SK-N-SH (cell line): ENCODE data around the gene ABR. TPM values are rescaled to one million over a fixed set of nuclear protein-coding genes. Genes with fewer than 3 reads are reported as not detected.

Source experiments
- CTCF ChIA-PET: fragments of 300-600, 350-600 bp; formaldehyde crosslinking; extraction: SDS; loops from one replicate; lab custom pipeline; 2021; lab: Yijun Ruan, JAX
- POLR2A ChIA-PET: fragments of 350-600 bp; sonication (Branson Sonifier 250); formaldehyde crosslinking; extraction: SDS; loops from one replicate; lab custom pipeline; 2020; ENCODE audit warnings: antibody characterized with exemption, inconsistent platforms; lab: Yijun Ruan, JAX
- DNase-seq: peaks from one replicate; pipeline ENCODE4 v3.0.0; 2012
- H2AFZ ChIP-seq: fragments of 200-600 bp; sonication (generic); 2 replicates; pipeline ENCODE4 v1.8.1; 2016; ENCODE audit warnings: antibody characterized with exemption, mild to moderate bottlenecking, low read depth
- H3F3A ChIP-seq: fragments of 200-600 bp; sonication (generic); replicated peaks from 2 replicates; pipeline ENCODE3; 2016; ENCODE audit warnings: antibody characterized with exemption, mild to moderate bottlenecking; ENCODE audit not compliant: insufficient read depth
- H3K27ac ChIP-seq, 2 experiments: fragments of 200-500 bp in 1 of 2; fragments of 200-600 bp in 1 of 2; sonication (Bioruptor generic) in 1 of 2; sonication (generic), shearing (Covaris generic) in 1 of 2; 2 replicates each; pipeline versions ENCODE4 v1.5.1 to v1.6.1; 2014 to 2016; ENCODE audit warnings: low read depth in 2 of 2, inconsistent platforms in 1 of 2, low read length in 1 of 2, mild to moderate bottlenecking in 1 of 2, mixed read lengths in 1 of 2
- H3K27me3 ChIP-seq: fragments of 200-600 bp; sonication (generic), shearing (Covaris generic); 2 replicates; pipeline ENCODE4 v1.6.1; 2016; ENCODE audit warnings: mixed run types; ENCODE audit not compliant: insufficient read depth
- H3K36me3 ChIP-seq, 2 experiments: fragments of 200-500 bp in 1 of 2; fragments of 200-600 bp in 1 of 2; sonication (Bioruptor generic) in 1 of 2; sonication (generic) in 1 of 2; replicated peaks in 1 of 2; 2 replicates each; pipeline versions ENCODE3 to v1.5.1; 2014 to 2016; ENCODE audit warnings: low read length in 1 of 2, mild to moderate bottlenecking in 1 of 2; ENCODE audit not compliant: insufficient read depth in 2 of 2, control insufficient read depth in 1 of 2
- H3K4me1 ChIP-seq, 2 experiments: fragments of 200-500 bp in 1 of 2; fragments of 200-600 bp in 1 of 2; sonication (Bioruptor generic) in 1 of 2; sonication (generic), shearing (Covaris generic) in 1 of 2; 2 replicates each; pipeline versions ENCODE4 v1.5.1 to v1.6.1; 2014 to 2016; ENCODE audit warnings: low read depth in 1 of 2, low read length in 1 of 2, mixed run types in 1 of 2; ENCODE audit not compliant: insufficient read depth in 2 of 2, control insufficient read depth in 1 of 2
- H3K4me2 ChIP-seq: fragments of 200-600 bp; sonication (generic), shearing (Covaris generic); 2 replicates; pipeline ENCODE4 v1.6.1; 2017; ENCODE audit warnings: mixed run types
- H3K4me3 ChIP-seq, 2 experiments: fragments of 200-500 bp in 1 of 2; fragments of 200-600 bp in 1 of 2; sonication (Bioruptor generic) in 1 of 2; sonication (generic), shearing (Covaris generic) in 1 of 2; 2 replicates each; pipeline versions ENCODE4 v1.5.1 to v1.8.1; 2014 to 2016; ENCODE audit warnings: low read depth in 2 of 2, inconsistent platforms in 1 of 2, low read length in 1 of 2, mild to moderate bottlenecking in 1 of 2, mixed read lengths in 1 of 2, moderate library complexity in 1 of 2
- H3K79me2 ChIP-seq: fragments of 200-600 bp; sonication (generic); 2 replicates; pipeline ENCODE4 v1.8.1; 2017; ENCODE audit warnings: mild to moderate bottlenecking; ENCODE audit not compliant: insufficient read depth
- H3K9ac ChIP-seq: fragments of 200-600 bp; sonication (generic); 2 replicates; pipeline ENCODE4 v1.6.1; 2017; ENCODE audit warnings: mixed run types
- H3K9me2 ChIP-seq: fragments of 200-600 bp; sonication (generic); 2 replicates; pipeline ENCODE4 v1.6.1; 2017; ENCODE audit warnings: mixed run types
- H3K9me3 ChIP-seq: fragments of 200-600 bp; sonication (generic); 2 replicates; pipeline ENCODE4 v1.6.1; 2017; ENCODE audit warnings: mixed run types, mild to moderate bottlenecking, moderate library complexity
- H4K20me1 ChIP-seq: fragments of 200-600 bp; sonication (generic); 2 replicates; pipeline ENCODE4 v1.6.1; 2017; ENCODE audit warnings: mild to moderate bottlenecking, mixed run types; ENCODE audit not compliant: insufficient read depth
- FOXJ3 ChIP-seq: sonication (generic); formaldehyde crosslinking; IDR thresholded peaks from 2 replicates; pipeline ENCODE4 v1.5.1; 2020; ENCODE audit warnings: mild to moderate bottlenecking, missing genetic modification reagents
- FOXM1 ChIP-seq: IDR thresholded peaks from 2 replicates; pipeline ENCODE4 v1.4.0; 2012; ENCODE audit warnings: low read depth, mild to moderate bottlenecking
- GATA2 ChIP-seq: sonication (generic); formaldehyde crosslinking; IDR thresholded peaks from 2 replicates; pipeline ENCODE4 v1.5.0; 2020; ENCODE audit warnings: mild to moderate bottlenecking, missing genetic modification reagents
- JUND ChIP-seq: IDR thresholded peaks from 2 replicates; pipeline ENCODE4 v1.4.0; 2012
- NFIC ChIP-seq: IDR thresholded peaks from 2 replicates; pipeline ENCODE4 v1.4.0; 2012; ENCODE audit warnings: borderline replicate concordance
- RAD21 ChIP-seq: IDR thresholded peaks from 2 replicates; pipeline ENCODE4 v1.6.1; 2012; ENCODE audit warnings: mild to moderate bottlenecking, low read length
- SIN3A ChIP-seq: IDR thresholded peaks from 2 replicates; pipeline ENCODE4 v1.6.1; 2012; ENCODE audit warnings: low read depth, mild to moderate bottlenecking, low read length, moderate library complexity, borderline replicate concordance
- TAF1 ChIP-seq: IDR thresholded peaks from 2 replicates; pipeline ENCODE4 v1.6.1; 2012; ENCODE audit warnings: low read depth, mild to moderate bottlenecking, low read length, moderate library complexity, borderline replicate concordance
- USF2 ChIP-seq: fragments of 150-350 bp; IDR thresholded peaks from 2 replicates; pipeline ENCODE4 v1.6.1; 2017; ENCODE audit warnings: antibody characterized with exemption, low read length, low read depth, borderline replicate concordance
- ZBTB33 ChIP-seq: IDR thresholded peaks from 2 replicates; pipeline ENCODE4 v1.4.0; 2012; ENCODE audit warnings: low read depth, borderline replicate concordance
- WGBS: methylation state at CpG from one replicate; pipeline ENCODE4 v1.1.6; 2017; ENCODE audit warnings: low lambda C conversion rate; 5-methylcytosine and 5-hydroxymethylcytosine counted together
- polyA plus RNA-seq, 3 experiments: library from polyadenylated mRNA; depleted of rRNA; stranded (reverse); fragments of >200 nt; gene quantifications; 2 replicates each; pipeline ENCODE4 v1.2.3, GENCODE V29; 2012

The ABR gene
- polyA plus RNA-seq, 1 of the 3 experiments (the other 2 are of a cell fraction), result 117 TPM

- Histone ChIP-seq H3K9me3 (no peaks in the 10 kb centered on the region), H4K20me1 (no peaks in the 10 kb centered on the region; the same call in 1 of the 2 replicates), H3K4me3 (no peak overlapping the region), H3K4me1 (peaks cover 14% of the 10 kb centered on the region in 2 experiments; a peak in 3 of 4 replicates), H2AFZ (no peak overlapping the region), H3K9ac (no peak overlapping the region), H3F3A (peaks cover 13% of the 10 kb centered on the region), H3K27ac (no peak overlapping the region), H3K9me2 (no peaks in the 10 kb centered on the region), H3K36me3 (peaks cover 3 to 23% of the 10 kb centered on the region in 2 experiments), H3K4me2 (no peak overlapping the region), H3K79me2 (peaks cover 31% of the 10 kb centered on the region), H3K27me3 (no peaks in the 10 kb centered on the region)
- DNase-seq, result no peak
- TF ChIP-seq TAF1 (no peak), GATA2 (CRISPR knock-in tag) (no peak), JUND (no peak), FOXM1 (no peak), SIN3A (no peak), FOXJ3 (CRISPR knock-in tag) (no peak), USF2 (no peak), NFIC (no peak), RAD21 (no peak)
- ChIA-PET POLR2A (no interaction called here), CTCF (no interaction called here)
- WGBS, result 100% methylated on average over 7 of the region's 8 CpGs
Measured at GRCh38 chr17:1091190-1091534, 88.6 kb downstream of the ABR start.

GRCh38 chr17:1090465-1091189, 89.2 kb downstream of the ABR start:
- Histone ChIP-seq H3K79me2 (peaks cover 27% of the 10 kb centered on the region), H2AFZ (no peak overlapping the region), H3K27ac (no peak overlapping the region), H4K20me1 (no peaks in the 10 kb centered on the region; the same call in 1 of the 2 replicates), H3K27me3 (no peaks in the 10 kb centered on the region), H3F3A (peaks cover 13% of the 10 kb centered on the region), H3K4me1 (peaks cover 14% of the 10 kb centered on the region in 2 experiments; a peak in 3 of 4 replicates), H3K4me2 (no peak overlapping the region), H3K9ac (no peak overlapping the region), H3K4me3 (no peak overlapping the region), H3K36me3 (peaks cover 9 to 23% of the 10 kb centered on the region in 2 experiments), H3K9me2 (no peaks in the 10 kb centered on the region), H3K9me3 (no peaks in the 10 kb centered on the region)
- POLR2A ChIA-PET, result no interaction called here
- WGBS, result 91% methylated on average over 16 of the region's 19 CpGs
- TF ChIP-seq FOXJ3 (CRISPR knock-in tag) (no peak), ZBTB33 (no peak)
- CTCF ChIA-PET, result interaction anchor here (0.6 kb wide), 1 partner anchor 1426 kb away, joined by 3 read pairs; no protein-coding TSS in a partner anchor
- DNase-seq, result no peak
